GM21526 (cell line): Measurements from ENCODE around the gene CBR3.

Source experiments
- ATAC-seq: cut with Tn5 transposase; IDR thresholded peaks from one replicate; pipeline ENCODE4 v1.9.1; 2021; ENCODE audit warnings: moderate library complexity; ENCODE audit not compliant: unreplicated experiment, low FRiP score

CBR3 gene

GRCh38 chr21:36149788-36150711, 15.2 kb downstream of the CBR3 start:
- peak; percentile 58 for ATAC-seq

GRCh38 chr21:36155603-36156338, 20.9 kb downstream of the CBR3 start:
- ATAC-seq: no peak

- peak; percentile 89 for ATAC-seq
Observed at GRCh38 chr21:36156339-36156814, 21.5 kb downstream of the CBR3 start.

DNA sequence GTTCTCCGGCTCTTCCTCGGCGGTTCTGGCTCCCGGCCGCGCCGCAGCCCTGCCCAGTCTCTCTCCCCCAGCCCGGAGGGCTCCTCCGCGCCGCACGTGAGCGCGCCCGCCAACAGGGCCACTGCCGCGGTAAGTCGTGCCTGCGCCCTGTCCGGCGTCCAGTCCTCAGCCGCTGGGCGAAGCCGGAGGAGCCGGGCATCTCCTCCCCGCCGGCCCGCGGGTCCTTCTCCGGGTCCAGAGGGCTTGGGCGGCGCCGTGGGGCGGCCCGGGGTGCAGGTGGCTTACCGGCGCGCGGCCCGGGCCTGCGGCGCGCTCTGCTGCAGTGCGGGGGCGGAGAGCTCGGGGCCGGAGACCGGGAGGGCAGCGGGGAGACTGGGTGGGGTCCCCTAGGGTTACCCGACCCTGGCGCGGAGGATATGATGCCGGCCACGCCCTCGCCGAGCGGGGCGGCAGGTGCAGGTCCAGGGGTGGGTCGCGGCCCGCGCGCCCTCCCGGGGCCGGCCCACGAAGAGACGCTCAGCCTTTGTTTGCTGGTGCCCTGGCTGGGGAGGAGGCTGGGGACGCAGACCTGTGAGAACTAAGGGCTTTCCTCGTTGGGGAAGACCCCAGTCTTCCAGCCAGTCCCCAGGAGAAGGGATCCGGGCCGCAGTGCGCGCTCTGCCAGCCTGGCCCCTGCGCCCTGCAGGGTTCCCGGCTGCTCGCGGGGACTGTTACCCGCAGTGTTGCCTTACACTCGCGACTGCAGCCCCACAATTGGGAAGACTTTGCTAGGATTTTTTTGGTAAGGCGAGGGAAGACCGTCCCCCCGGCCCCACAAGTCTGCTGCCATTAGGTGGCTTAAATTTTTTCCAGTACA, 22.2 kb downstream of the CBR3 start, which contains the start of gene DOP1B:
Gene DOP1B (plus strand): TSS at position 10 of the 856 bp plus-strand sequence. CDS start 7,910 bp downstream, outside the sequence.
- ATAC-seq: peak; percentile 31

DNA sequence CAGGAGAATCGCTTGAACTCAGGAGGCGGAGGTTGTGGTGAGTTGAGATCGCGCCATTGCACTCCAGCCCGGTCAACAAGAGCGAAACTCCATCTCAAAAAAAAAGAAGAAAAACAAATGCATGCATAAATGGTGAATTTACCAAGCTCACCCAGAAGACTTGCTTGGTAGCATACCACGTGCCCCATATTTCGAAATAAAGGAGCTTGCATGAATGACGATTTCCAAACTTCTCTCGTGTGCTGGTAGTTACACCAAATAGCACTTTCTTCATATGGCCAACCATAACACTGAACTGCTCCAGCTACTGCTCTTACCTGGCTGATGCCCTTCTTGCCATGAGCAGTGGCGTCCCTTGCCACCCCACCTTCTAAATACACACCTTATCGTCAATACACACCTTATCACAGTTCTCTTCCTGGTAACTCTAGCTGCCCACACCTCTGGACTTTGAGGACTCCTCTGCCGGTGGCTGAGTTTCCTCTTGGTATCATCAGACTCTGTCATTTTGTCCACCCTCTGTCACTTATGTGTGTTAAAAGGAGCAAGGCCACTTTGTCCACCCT, 24.6 kb downstream of the CBR3 start:
- ATAC-seq: no peak

GRCh38 chr21:36160850-36161178, 25.9 kb downstream of the CBR3 start:
- no peak for ATAC-seq

DNA sequence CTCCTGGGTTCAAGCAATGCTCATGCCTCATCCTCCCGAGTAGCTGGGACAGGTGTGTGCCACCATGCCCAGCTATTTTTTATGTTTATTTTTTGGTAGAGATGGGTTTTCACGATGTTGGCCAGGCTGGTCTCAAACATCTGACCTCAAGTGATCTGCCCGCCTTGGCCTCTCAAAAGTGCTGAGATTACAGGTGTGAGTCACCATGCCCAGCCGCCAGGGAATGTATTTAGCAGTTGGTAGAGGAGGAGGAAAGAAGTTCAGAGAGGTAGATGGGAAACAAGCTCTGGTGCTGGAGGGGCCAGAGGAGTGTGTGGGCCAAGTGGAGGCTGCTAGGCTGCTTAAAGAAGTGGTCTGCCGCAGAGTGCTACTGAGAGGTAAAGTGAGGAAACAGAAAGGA, 27.8 kb downstream of the CBR3 start:
- ATAC-seq: no peak

DNA sequence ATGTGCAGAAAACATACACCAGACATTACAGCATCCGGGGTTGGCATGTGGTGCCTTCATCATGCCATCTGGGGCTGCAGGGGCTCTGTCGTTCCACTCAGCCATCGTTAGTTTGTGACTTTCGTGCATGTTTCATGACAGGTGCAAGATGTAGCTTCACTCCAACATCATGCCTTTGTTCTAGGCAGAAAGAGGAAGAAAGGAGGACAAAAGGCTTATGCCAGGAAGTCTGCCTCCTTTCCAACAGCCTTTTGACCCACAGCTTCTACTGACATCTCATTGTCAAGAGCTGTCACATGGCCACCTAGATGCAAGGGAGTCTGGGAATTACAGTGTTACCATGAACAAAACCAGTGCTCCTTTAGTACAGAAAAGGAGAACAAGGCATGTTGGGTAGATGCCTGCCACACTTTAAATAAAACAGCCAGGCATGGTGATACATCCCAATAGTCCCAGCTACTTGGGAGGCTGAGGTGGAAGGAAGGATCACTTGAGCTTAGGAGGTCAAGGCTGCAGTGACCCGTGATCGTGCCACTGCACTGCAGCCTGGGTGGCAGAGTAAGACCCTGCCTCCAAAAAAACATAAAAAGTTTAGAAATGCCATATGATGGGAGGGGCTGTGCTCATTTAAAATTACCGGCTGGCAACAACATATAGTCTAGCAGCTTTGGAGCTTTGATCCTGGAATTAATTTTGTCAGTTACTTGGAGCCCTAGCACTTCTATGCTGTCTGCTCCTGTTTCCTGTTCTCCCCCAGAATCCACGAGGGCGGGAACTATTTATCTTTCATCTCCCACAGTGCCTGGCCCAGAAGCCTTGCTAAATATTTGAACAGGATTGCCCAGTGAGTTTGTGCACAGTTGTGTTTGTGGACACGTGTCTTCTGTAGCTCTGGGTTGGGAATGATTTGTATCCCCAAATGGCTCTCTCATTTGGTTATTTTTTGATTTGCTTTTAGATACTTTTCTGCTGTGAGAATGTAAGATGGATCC, 29.2 kb downstream of the CBR3 start:
- no peak for ATAC-seq

GRCh38 chr21:36165356-36165755, 30.5 kb downstream of the CBR3 start:
- no peak for ATAC-seq

DNA sequence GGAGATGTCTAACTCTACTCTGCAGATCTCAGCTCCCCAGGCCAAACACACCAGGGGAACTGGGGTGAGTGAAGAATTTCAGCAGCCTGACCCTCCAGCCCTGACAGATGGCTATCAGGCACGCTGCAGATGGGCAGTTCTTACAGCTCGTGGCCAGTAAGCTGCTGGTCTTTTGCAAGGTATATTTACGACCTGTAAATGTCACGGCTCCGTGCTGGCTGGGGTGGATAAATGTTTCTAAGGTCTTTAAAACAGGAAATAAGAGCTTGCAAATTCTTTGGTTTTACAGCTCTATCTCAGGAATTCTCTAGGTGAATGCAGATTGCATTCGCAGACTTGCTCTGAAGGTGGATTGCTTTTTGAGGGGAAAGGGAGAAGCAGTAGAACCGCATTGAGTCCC, 31.8 kb downstream of the CBR3 start:
- no peak for ATAC-seq

- ATAC-seq: no peak
Observed at GRCh38 chr21:36167541-36167940, 32.7 kb downstream of the CBR3 start.

GRCh38 chr21:36169470-36170128, 34.7 kb downstream of the CBR3 start:
- ATAC-seq: no peak

DNA sequence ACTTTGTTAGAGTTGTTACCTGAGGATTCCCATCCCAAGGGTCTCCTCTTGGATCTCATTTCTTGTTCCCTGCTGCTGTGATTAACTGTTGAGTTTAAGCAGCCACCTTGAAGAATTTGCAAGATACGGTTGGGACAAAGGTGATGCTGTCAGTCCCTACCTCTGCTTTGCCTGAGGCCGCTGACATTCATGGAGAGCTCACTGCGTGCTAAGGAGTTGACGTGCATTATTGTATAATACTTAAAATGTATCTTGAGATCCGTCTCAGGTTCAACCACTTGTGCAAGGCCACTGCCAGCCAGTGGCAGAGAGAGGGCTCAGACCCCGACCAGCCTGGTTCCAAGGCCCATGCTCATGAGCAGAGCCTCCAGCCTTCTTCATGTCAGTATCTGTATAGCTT, 35.9 kb downstream of the CBR3 start:
- no peak for ATAC-seq

DNA sequence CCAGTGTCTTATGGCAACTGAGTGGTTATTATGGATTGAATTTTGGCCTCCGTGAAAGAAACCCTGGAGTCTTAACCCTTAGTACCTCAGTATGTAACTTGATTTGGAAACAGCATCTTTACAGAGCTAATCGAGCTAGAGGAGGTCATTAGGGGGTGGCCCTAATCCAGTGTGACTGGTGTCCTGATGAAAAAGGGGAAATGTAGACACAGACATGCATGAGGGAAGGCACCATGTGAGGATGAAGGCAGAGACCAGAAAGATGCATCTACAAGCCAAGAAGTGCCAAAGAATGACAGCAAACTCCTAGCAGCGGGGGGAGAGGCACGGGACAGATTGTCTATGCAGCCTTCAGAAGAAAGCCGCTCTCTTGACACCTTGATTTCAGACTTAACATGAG, 36.5 kb downstream of the CBR3 start:
- ATAC-seq: no peak

- ATAC-seq: no peak
Observed at GRCh38 chr21:36171741-36172331, 37.0 kb downstream of the CBR3 start.

DNA sequence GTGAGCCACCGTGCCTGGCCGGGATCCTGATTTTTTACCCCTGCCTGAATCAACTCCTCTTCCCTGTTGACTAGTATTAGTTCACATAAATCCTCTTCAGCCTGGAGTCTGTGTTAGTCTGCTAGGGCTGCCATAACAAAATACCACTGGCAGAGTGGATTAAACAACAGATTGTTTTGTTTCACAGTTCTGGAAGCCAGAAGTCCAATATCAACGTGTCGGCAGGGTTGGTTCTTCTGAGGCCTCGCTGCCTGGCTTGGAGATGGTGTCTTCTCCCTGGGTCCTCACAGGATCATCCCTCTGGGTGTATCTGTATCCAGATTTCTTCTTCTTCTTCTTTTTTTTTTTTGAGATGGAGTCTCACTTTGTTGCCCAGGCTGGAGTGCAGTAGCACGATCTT, 39.9 kb downstream of the CBR3 start:
- no peak for ATAC-seq

GRCh38 chr21:36175771-36176565, 41.1 kb downstream of the CBR3 start:
- ATAC-seq: no peak
